Neuron (in vitro differentiated cells): ENCODE measurements around the gene SEC24D.
"Not testable (repeated sequence)": the region's sequence is repeated elsewhere in the genome, so short reads cannot be mapped to it uniquely, and the experiment has no call there.

Experiments used
- H2AFZ ChIP-seq: one replicate; pipeline ENCODE4 v1.6.1; 2013; ENCODE audit warnings: low read depth, mild to moderate bottlenecking, inconsistent platforms, low read length, moderate library complexity
- H3K27me3 ChIP-seq: one replicate; pipeline ENCODE4 v1.6.1; 2013; ENCODE audit warnings: low read length; ENCODE audit not compliant: insufficient read depth
- H3K36me3 ChIP-seq: one replicate; pipeline ENCODE4 v1.6.1; 2013; ENCODE audit warnings: low read length; ENCODE audit not compliant: insufficient read depth
- H3K4me1 ChIP-seq: one replicate; pipeline ENCODE4 v1.6.1; 2013; ENCODE audit warnings: low read length; ENCODE audit not compliant: insufficient read depth
- H3K4me3 ChIP-seq: 2 replicates; pipeline ENCODE4 v1.5.1; 2013; ENCODE audit warnings: mild to moderate bottlenecking, low read length, moderate library complexity
- H3K9me3 ChIP-seq: one replicate; pipeline ENCODE4 v1.6.1; 2013; ENCODE audit warnings: low read length

Gene SEC24D

GRCh38 chr4:118814891-118815290 lies 21.0 kb downstream of the SEC24D start:
- H3K27me3 ChIP-seq: no peaks in the 10 kb centered on the region
- no peak overlapping the region for H3K4me3 ChIP-seq
- H2AFZ ChIP-seq: no peak overlapping the region
- no peaks in the 10 kb centered on the region for H3K4me1 ChIP-seq
- no peaks in the 10 kb centered on the region for H3K9me3 ChIP-seq
- H3K36me3 ChIP-seq: peaks cover 15% of the 10 kb centered on the region

DNA sequence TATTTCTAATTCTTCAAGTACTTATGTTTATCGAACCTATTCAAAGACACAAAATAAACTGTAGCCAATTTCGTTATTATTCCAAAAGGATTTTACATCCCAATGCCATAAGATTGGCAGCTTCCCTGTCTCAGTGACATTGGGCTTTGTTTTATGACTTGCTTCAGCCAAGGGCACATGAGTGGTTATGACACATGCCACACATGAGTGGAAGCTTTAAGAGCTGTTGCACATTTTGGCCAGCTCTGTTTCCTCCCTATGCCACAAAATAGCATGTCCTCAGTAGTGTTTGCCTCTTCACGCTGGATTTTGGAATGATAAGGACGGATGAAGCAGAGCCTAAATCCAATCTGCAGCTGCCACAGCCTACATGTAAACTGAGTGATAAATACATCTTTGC lies 21.9 kb downstream of the SEC24D start:
- no peaks in the 10 kb centered on the region for H3K27me3 ChIP-seq
- H3K4me1 ChIP-seq: no peaks in the 10 kb centered on the region
- no peak overlapping the region for H3K4me3 ChIP-seq
- H3K36me3 ChIP-seq: peaks cover 15% of the 10 kb centered on the region
- no peak overlapping the region for H2AFZ ChIP-seq
- H3K9me3 ChIP-seq: no peaks in the 10 kb centered on the region

- no peak overlapping the region for H3K4me3 ChIP-seq
- H3K27me3 ChIP-seq: no peaks in the 10 kb centered on the region
- H3K9me3 ChIP-seq: no peaks in the 10 kb centered on the region
- H3K4me1 ChIP-seq: no peaks in the 10 kb centered on the region
- no peak overlapping the region for H2AFZ ChIP-seq
- H3K36me3 ChIP-seq: peaks cover 15% of the 10 kb centered on the region
Observed at GRCh38 chr4:118813561-118813960, 22.4 kb downstream of the SEC24D start.

DNA sequence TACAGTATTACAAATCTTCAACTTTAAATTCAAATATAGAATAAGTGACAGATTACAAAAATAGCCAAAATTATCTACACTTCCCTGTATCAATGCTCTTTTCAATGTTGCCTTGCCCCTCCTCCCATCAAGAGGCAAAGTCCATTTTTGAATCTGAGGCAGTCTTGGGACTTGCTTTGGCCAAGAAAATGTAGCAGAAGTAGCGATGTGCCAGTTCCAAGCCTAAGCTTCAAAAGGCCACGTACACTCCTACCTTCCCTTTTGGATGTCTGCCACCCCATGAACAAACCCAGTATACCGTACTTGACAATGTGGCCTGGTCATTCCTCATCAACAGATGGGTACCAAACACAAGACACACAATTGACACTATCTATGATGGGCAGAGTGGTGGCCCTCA lies 24.1 kb downstream of the SEC24D start:
- H2AFZ ChIP-seq: no peak overlapping the region
- H3K9me3 ChIP-seq: no peaks in the 10 kb centered on the region
- no peaks in the 10 kb centered on the region for H3K4me1 ChIP-seq
- H3K27me3 ChIP-seq: no peaks in the 10 kb centered on the region
- peaks cover 15% of the 10 kb centered on the region for H3K36me3 ChIP-seq
- no peak overlapping the region for H3K4me3 ChIP-seq

DNA sequence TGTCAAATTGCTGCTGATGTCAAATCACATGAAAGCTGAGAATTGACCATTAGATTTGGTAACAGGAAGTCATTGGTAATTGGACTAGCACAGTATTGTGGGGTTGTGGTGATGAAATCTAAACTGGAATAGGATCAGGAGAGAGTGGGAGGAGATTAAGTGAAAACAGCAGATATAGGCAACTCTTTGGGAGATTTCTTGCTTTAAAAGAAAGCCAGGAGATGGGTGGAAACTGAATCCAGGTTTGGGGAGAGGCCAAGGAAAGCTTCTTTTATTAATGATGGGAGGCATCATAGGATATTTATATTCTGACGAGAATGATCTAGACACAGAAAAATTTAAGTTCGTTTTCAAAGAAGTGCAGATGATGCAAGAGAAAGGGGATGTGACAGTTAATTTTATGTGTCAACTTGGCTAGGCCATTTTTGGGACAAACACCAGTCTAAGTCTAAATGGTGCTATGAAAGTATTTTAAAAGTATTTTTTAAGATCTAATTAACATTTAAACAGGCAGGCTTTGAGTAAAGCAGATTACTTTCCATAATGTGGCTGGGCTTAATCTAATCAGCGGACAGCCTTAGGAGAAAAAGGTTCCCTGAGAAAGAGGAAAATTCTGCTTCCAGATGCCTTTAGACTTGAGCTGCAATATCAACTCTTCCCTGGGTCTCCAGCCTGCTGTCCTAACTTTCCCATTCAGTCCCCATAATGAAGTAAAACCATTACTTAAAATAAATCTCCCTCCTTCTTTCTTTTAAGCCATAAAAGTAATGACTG lies 24.7 kb downstream of the SEC24D start:
- Histone ChIP-seq H3K27me3 (no peaks in the 10 kb centered on the region), H3K4me3 (no peak overlapping the region), H2AFZ (no peak overlapping the region), H3K36me3 (peaks cover 15% of the 10 kb centered on the region), H3K4me1 (no peaks in the 10 kb centered on the region), H3K9me3 (no peaks in the 10 kb centered on the region)

DNA sequence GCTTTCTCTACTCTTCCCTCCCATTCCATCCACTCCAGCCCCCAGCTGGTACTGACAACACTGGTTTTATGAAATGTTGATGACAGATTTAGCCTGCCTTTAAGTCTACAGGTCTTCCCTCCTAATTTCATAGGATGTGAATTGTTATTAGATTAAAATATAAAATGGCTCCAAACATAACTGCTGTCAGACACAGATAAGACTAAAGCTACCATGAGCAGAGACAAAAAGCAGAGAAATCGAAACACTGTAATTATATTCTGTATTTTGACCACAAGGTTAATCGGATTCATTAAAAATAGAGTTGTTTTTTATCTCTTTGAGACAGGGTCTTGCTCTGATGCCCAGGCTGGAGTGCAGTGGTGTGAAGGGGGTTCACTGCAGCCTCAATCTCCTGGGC lies 28.3 kb downstream of the SEC24D start:
- Histone ChIP-seq H3K27me3 (no peaks in the 10 kb centered on the region), H3K36me3 (peaks cover 3% of the 10 kb centered on the region), H3K9me3 (no peaks in the 10 kb centered on the region), H2AFZ (no peak overlapping the region), H3K4me3 (no peak overlapping the region), H3K4me1 (no peaks in the 10 kb centered on the region)

- Histone ChIP-seq H3K27me3 (no peaks in the 10 kb centered on the region), H2AFZ (no peak overlapping the region), H3K36me3 (peaks cover 3% of the 10 kb centered on the region), H3K9me3 (no peaks in the 10 kb centered on the region), H3K4me1 (no peaks in the 10 kb centered on the region), H3K4me3 (no peak overlapping the region)
Observed at GRCh38 chr4:118803253-118803652, 32.7 kb downstream of the SEC24D start.

DNA sequence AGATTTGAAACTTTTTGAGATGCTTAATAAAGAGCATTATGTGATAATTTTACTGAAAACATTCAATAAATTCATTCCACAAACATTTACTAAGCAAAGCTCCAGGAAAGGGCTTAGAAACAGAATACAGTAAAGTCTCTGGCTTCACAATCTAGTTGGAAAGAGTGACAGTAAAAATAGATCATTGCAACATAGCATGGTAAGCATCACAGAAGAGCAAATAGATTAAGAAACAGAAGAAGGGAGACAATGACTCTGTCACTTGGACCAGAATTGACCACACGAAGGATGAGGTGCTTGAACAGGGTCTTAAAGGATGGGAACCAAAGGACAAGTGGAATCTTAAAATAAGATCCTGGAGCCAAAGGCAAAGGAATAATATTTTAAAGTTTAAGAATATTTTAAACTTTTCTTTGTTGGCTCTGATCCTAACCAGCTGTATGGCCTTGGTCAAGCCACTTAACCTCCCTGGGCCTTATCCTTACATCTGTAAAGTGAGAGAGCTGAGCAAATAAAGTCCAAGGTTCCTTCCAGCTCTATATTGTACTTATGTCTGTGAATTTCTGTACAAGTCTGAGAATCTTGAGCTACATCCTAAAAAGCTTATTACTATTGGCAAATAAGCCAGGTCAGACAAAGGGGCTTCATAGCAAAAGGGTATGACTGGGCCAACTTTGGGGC lies 33.9 kb downstream of the SEC24D start:
- peaks cover 3% of the 10 kb centered on the region for H3K36me3 ChIP-seq
- no peak overlapping the region for H2AFZ ChIP-seq
- H3K9me3 ChIP-seq: no peaks in the 10 kb centered on the region
- no peak overlapping the region for H3K4me3 ChIP-seq
- H3K27me3 ChIP-seq: no peaks in the 10 kb centered on the region
- H3K4me1 ChIP-seq: no peaks in the 10 kb centered on the region

DNA sequence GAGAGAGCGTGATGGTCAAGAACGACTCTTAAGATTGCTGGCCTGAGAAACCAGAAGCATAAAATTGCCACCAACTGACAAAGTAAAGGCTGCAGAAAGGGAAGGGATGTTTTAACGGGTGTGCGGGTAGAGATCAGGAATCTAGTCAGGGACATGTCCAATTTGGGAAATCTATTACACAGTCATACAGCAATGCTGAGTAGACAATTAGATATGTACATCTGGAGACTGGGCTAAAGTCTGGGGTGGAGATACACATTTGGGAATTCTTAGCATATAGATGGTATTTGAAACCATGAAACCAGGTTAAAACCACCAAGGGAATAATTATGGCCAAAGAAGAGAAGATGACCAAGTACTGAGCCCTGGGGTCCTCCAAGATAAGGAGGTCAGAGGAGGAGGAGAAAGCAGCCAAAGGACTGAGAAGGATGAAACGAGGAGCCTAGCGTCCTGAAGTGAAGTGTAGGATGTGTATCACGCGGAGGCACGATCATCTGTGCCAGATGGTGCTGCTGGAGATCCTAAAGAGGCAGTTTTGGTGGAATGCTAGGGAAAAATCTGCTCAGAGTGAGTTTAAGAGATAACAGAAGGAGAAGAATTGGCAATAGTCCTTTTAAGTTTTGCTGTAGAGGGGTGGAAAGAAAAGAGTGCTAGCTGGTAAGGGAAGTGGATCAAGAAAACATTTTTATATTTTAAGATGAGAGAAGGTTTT lies 36.5 kb downstream of the SEC24D start:
- H2AFZ ChIP-seq: no peak overlapping the region
- no peaks in the 10 kb centered on the region for H3K27me3 ChIP-seq
- H3K36me3 ChIP-seq: peaks cover 6% of the 10 kb centered on the region
- no peaks in the 10 kb centered on the region for H3K9me3 ChIP-seq
- no peaks in the 10 kb centered on the region for H3K4me1 ChIP-seq
- no peak overlapping the region for H3K4me3 ChIP-seq

GRCh38 chr4:118798658-118799057 lies 37.3 kb downstream of the SEC24D start:
- Histone ChIP-seq H3K4me1 (no peaks in the 10 kb centered on the region), H3K9me3 (no peaks in the 10 kb centered on the region), H3K36me3 (peaks cover 6% of the 10 kb centered on the region)

GRCh38 chr4:118797558-118798142 lies 38.3 kb downstream of the SEC24D start:
- no peaks in the 10 kb centered on the region for H3K4me1 ChIP-seq
- peaks cover 6% of the 10 kb centered on the region for H3K36me3 ChIP-seq
- H3K27me3 ChIP-seq: no peaks in the 10 kb centered on the region
- H3K4me3 ChIP-seq: no peak overlapping the region
- no peaks in the 10 kb centered on the region for H3K9me3 ChIP-seq
- H2AFZ ChIP-seq: no peak overlapping the region

More at GRCh38 chr4:118798658-118799057, 37.3 kb downstream of the SEC24D start:
- no peak overlapping the region for H2AFZ ChIP-seq
- H3K4me3 ChIP-seq: no peak overlapping the region
- no peaks in the 10 kb centered on the region for H3K27me3 ChIP-seq

- H3K36me3 ChIP-seq, H3K4me3 ChIP-seq, H3K9me3 ChIP-seq, H3K27me3 ChIP-seq, H3K4me1 ChIP-seq, H2AFZ ChIP-seq: not testable (repeated sequence)
Observed at GRCh38 chr4:118791690-118792446, 44.1 kb downstream of the SEC24D start.
